Measurements from ENCODE around the gene DLGAP3. TPM values are rescaled to one million over a fixed set of nuclear protein-coding genes. Genes with fewer than 3 reads are reported as not detected.

The DLGAP3 gene
- total RNA-seq, 1 experiment from 2014 or later = 0.27 TPM

GRCh38 chr1:34918977-34919561, 10.4 kb downstream of the DLGAP3 start:
- H2AFZ ChIP-seq (ENCODE audit: low read depth, low read length, poor library complexity, severe bottlenecking) = no peak overlapping the region
- no peaks in the 10 kb centered on the region for H3K36me3 ChIP-seq (ENCODE audit: control insufficient read depth in 1 of 2, insufficient read depth in 2 of 2, low read length in 2 of 2)
- peak overlapping the region; percentile 7; the same call in 1 of the 2 replicates for H3K4me2 ChIP-seq (ENCODE audit: low read length)
- H3K9me2 ChIP-seq (ENCODE audit: insufficient read depth) = no peaks in the 10 kb centered on the region
- H3K9ac ChIP-seq (ENCODE audit: low read length) = no peak overlapping the region
- peaks cover 48% of the 10 kb centered on the region for H3K27me3 ChIP-seq (ENCODE audit: insufficient read depth, low read length)
- no peak overlapping the region for H3K27ac ChIP-seq (ENCODE audit: low read depth, low read length)
- ChIA-PET POLR2A (no interaction called here), RAD21 (ENCODE audit: low non-redundant PET in 1 of 2, low total read pairs in 2 of 2, uncharacterized antibody in 2 of 2, unreplicated experiment in 2 of 2) (no interaction called here), CTCF (no interaction called here)
- peak; percentile 42 for ATAC-seq
- no TSS peak for BruUV-seq (replicated peaks)
- TF ChIP-seq CBX3 (IDR thresholded peaks at IDR 0.05; ENCODE audit: low read depth) (no peak), ZNF274 (IDR thresholded peaks at IDR 0.05; ENCODE audit: low read depth, low read length) (no peak), ATF3 (IDR thresholded peaks at IDR 0.05) (no peak), SIN3A (IDR thresholded peaks at IDR 0.05; ENCODE audit: low read depth) (no peak), POLR2A (IDR thresholded peaks at IDR 0.05; ENCODE audit: borderline replicate concordance, extremely low read depth, insufficient read depth, insufficient read length) (no peak), FOSL1 (IDR thresholded peaks at IDR 0.05; ENCODE audit: low read depth) (no peak), TCF7L2 (IDR thresholded peaks at IDR 0.05; ENCODE audit: borderline replicate concordance, extremely low read depth, insufficient read depth, insufficient read length) (no peak), YY1 (IDR thresholded peaks at IDR 0.05; ENCODE audit: extremely low read depth, insufficient replicate concordance, low read depth, low read length) (no peak), EZH2phosphoT487 (IDR thresholded peaks at IDR 0.05; ENCODE audit: borderline replicate concordance) (no peak), CEBPB (IDR thresholded peaks at IDR 0.05; ENCODE audit: low read depth) (no peak), JUND (IDR thresholded peaks at IDR 0.05) (no peak), RAD21 (IDR thresholded peaks at IDR 0.05; ENCODE audit: low read depth) (no peak), REST (IDR thresholded peaks at IDR 0.05; ENCODE audit: low read depth) (no peak)
- TF ChIP-seq, protein P1, sequence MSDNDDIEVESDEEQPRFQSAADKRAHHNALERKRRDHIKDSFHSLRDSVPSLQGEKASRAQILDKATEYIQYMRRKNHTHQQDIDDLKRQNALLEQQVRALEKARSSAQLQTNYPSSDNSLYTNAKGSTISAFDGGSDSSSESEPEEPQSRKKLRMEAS (IDR thresholded peaks at IDR 0.05) = no peak
- H3K4me3 ChIP-seq (replicated peaks in 1 of 2; ENCODE audit: low read depth in 1 of 2, low read length in 2 of 2) = no peak overlapping the region
- no peak for DNase-seq (ENCODE audit: low read depth, low spot score)
- peaks cover 3 to 8% of the 10 kb centered on the region in 2 experiments; a peak in 3 of 4 replicates for H3K4me1 ChIP-seq (ENCODE audit: control insufficient read depth in 1 of 2, insufficient read depth in 2 of 2, low read length in 2 of 2)
- intact Hi-C loops (cut with micrococcal nuclease) = no loop called here
- no peaks in the 10 kb centered on the region for H4K20me1 ChIP-seq (ENCODE audit: insufficient read depth)
- H3K79me2 ChIP-seq (ENCODE audit: insufficient read depth, low read length) = no peaks in the 10 kb centered on the region
- H3K9me3 ChIP-seq (ENCODE audit: control insufficient read depth in 1 of 2, insufficient read depth in 1 of 2, low read depth in 1 of 2, low read length in 2 of 2) = no peaks in the 10 kb centered on the region

Measured in HCT116 (cell line).